Measurements from ENCODE around the gene CUL7.

Gene CUL7

GRCh38 chr6:43097098-43097489 lies 43.4 kb upstream of the CUL7 start:
- Histone ChIP-seq H3F3A (ENCODE audit: insufficient read depth, low read length) (no peaks in the 10 kb centered on the region), H4K20me1 (ENCODE audit: insufficient read depth, low read length) (no peaks in the 10 kb centered on the region), H3K9ac (ENCODE audit: low read length) (no peak overlapping the region), H3K4me1 (ENCODE audit: insufficient read depth, low read length, severe bottlenecking) (peaks cover 7% of the 10 kb centered on the region), H3K9me3 (ENCODE audit: low read length) (no peaks in the 10 kb centered on the region), H2AFZ (ENCODE audit: low read length) (no peak overlapping the region), H3K4me2 (ENCODE audit: low read length) (no peak overlapping the region), H3K36me3 (ENCODE audit: insufficient read depth, low read length) (no peaks in the 10 kb centered on the region), H3K9me2 (ENCODE audit: low read depth, low read length) (no peaks in the 10 kb centered on the region), H3K27ac (ENCODE audit: low read depth, low read length, poor library complexity, severe bottlenecking) (no peak overlapping the region), H3K4me3 (ENCODE audit: low read depth, low read length, poor library complexity, severe bottlenecking) (no peak overlapping the region), H3K79me2 (ENCODE audit: insufficient read depth, low read length) (no peaks in the 10 kb centered on the region), H3K27me3 (ENCODE audit: insufficient read depth, low read length) (no peaks in the 10 kb centered on the region)
- TF ChIP-seq EZH2 (IDR thresholded peaks at IDR 0.05; ENCODE audit: borderline replicate concordance, low read length) (no peak), CTCF (IDR thresholded peaks at IDR 0.05; ENCODE audit: low read length) (no peak)

GRCh38 chr6:43096451-43097097 lies 42.9 kb upstream of the CUL7 start:
- Histone ChIP-seq H2AFZ (ENCODE audit: low read length) (no peak overlapping the region), H3K9ac (ENCODE audit: low read length) (no peak overlapping the region)

GRCh38 chr6:43095939-43096338 lies 42.3 kb upstream of the CUL7 start:
- Histone ChIP-seq H3K4me2 (ENCODE audit: low read length) (no peak overlapping the region), H3K27me3 (ENCODE audit: insufficient read depth, low read length) (no peaks in the 10 kb centered on the region), H3K9ac (ENCODE audit: low read length) (no peak overlapping the region), H3K27ac (ENCODE audit: low read depth, low read length, poor library complexity, severe bottlenecking) (no peak overlapping the region), H3F3A (ENCODE audit: insufficient read depth, low read length) (no peaks in the 10 kb centered on the region), H3K9me3 (ENCODE audit: low read length) (no peaks in the 10 kb centered on the region), H3K79me2 (ENCODE audit: insufficient read depth, low read length) (no peaks in the 10 kb centered on the region), H4K20me1 (ENCODE audit: insufficient read depth, low read length) (no peaks in the 10 kb centered on the region), H3K4me3 (ENCODE audit: low read depth, low read length, poor library complexity, severe bottlenecking) (no peak overlapping the region), H3K36me3 (ENCODE audit: insufficient read depth, low read length) (no peaks in the 10 kb centered on the region), H3K4me1 (ENCODE audit: insufficient read depth, low read length, severe bottlenecking) (peaks cover 7% of the 10 kb centered on the region), H2AFZ (ENCODE audit: low read length) (no peak overlapping the region), H3K9me2 (ENCODE audit: low read depth, low read length) (no peaks in the 10 kb centered on the region)
- TF ChIP-seq CTCF (IDR thresholded peaks at IDR 0.05; ENCODE audit: low read length), result no peak
- TF ChIP-seq EZH2 (IDR thresholded peaks at IDR 0.05; ENCODE audit: borderline replicate concordance, low read length), result no peak

More at GRCh38 chr6:43096451-43097097, 42.9 kb upstream of the CUL7 start:
- Histone ChIP-seq H3K4me3 (ENCODE audit: low read depth, low read length, poor library complexity, severe bottlenecking) (no peak overlapping the region), H3K9me3 (ENCODE audit: low read length) (no peaks in the 10 kb centered on the region), H3K79me2 (ENCODE audit: insufficient read depth, low read length) (no peaks in the 10 kb centered on the region), H3K4me1 (ENCODE audit: insufficient read depth, low read length, severe bottlenecking) (peaks cover 7% of the 10 kb centered on the region), H3K4me2 (ENCODE audit: low read length) (no peak overlapping the region), H3K9me2 (ENCODE audit: low read depth, low read length) (no peaks in the 10 kb centered on the region), H3K27me3 (ENCODE audit: insufficient read depth, low read length) (no peaks in the 10 kb centered on the region), H4K20me1 (ENCODE audit: insufficient read depth, low read length) (no peaks in the 10 kb centered on the region), H3K36me3 (ENCODE audit: insufficient read depth, low read length) (no peaks in the 10 kb centered on the region), H3F3A (ENCODE audit: insufficient read depth, low read length) (no peaks in the 10 kb centered on the region), H3K27ac (ENCODE audit: low read depth, low read length, poor library complexity, severe bottlenecking) (no peak overlapping the region)
- TF ChIP-seq CTCF (IDR thresholded peaks at IDR 0.05; ENCODE audit: low read length) (no peak), EZH2 (IDR thresholded peaks at IDR 0.05; ENCODE audit: borderline replicate concordance, low read length) (no peak)

All from OCI-LY1 (cell line).